HepG2 (cell line): Measurements from ENCODE around the gene PIP5K1C. TPM values are rescaled to one million over a fixed set of nuclear protein-coding genes. Genes with fewer than 3 reads are reported as not detected.

Experiments used
- CENPX ChIP-seq: sonication (generic); formaldehyde crosslinking; IDR thresholded peaks from 2 replicates; pipeline ENCODE4 v1.9.0; 2021; ENCODE audit warnings: mild to moderate bottlenecking, missing genetic modification reagents, moderate library complexity
- GTF2F1 ChIP-seq: fragments of 150-350 bp; IDR thresholded peaks from 2 replicates; pipeline ENCODE4 v1.6.1; 2014; ENCODE audit warnings: low read length
- MATR3 ChIP-seq: sonication (generic); formaldehyde crosslinking; IDR thresholded peaks from 2 replicates; pipeline ENCODE4 v1.4.0; 2020; ENCODE audit warnings: missing genetic modification reagents
- MAZ ChIP-seq, 2 experiments: sonication (generic) in 1 of 2; formaldehyde crosslinking in 1 of 2; IDR thresholded peaks; 2 replicates each; pipeline versions ENCODE4 v1.5.0 to v1.6.1; 2012 to 2020; ENCODE audit warnings: low read depth in 2 of 2, mild to moderate bottlenecking in 2 of 2, borderline replicate concordance in 1 of 2, improper control_type of control experiment in 1 of 2, low read length in 1 of 2, missing genetic modification reagents in 1 of 2, moderate library complexity in 1 of 2
- MNT ChIP-seq: fragments of 450-650 bp; IDR thresholded peaks from 2 replicates; pipeline ENCODE4 v1.6.1; 2016
- MTA3 ChIP-seq: sonication (generic); formaldehyde crosslinking; IDR thresholded peaks from 2 replicates; pipeline ENCODE4 v1.4.0; 2020; ENCODE audit warnings: missing genetic modification reagents
- PATZ1 ChIP-seq: sonication (generic); formaldehyde crosslinking; IDR thresholded peaks from 2 replicates; pipeline ENCODE4 v1.4.0; 2020; ENCODE audit warnings: missing genetic modification reagents
- RARA ChIP-seq: IDR thresholded peaks from 2 replicates; pipeline ENCODE4 v1.6.1; 2016; ENCODE audit warnings: missing genetic modification reagents, missing compliant biosample characterization
- SIX4 ChIP-seq: sonication (generic); formaldehyde crosslinking; IDR thresholded peaks from 2 replicates; pipeline ENCODE4 v1.4.0; 2020; ENCODE audit warnings: missing genetic modification reagents
- SP1 ChIP-seq, 2 experiments: fragments of 450-650 bp in 1 of 2; sonication (generic) in 1 of 2; formaldehyde crosslinking in 1 of 2; IDR thresholded peaks; 2 replicates each; pipeline versions ENCODE4 v1.4.0 to v1.6.1; 2016 to 2020; ENCODE audit warnings: missing genetic modification reagents in 1 of 2
- SRSF4 ChIP-seq: fragments of 200-400 bp; formaldehyde crosslinking; IDR thresholded peaks from one replicate; pipeline ENCODE4 v1.6.1; 2018; ENCODE audit warnings: mild to moderate bottlenecking, low read depth, low read length, moderate library complexity; ENCODE audit not compliant: poor library complexity, severe bottlenecking
- TFAP4 ChIP-seq: sonication (generic); IDR thresholded peaks from 2 replicates; pipeline ENCODE4 v1.6.1; 2016; ENCODE audit warnings: low read depth, borderline replicate concordance
- ZBTB8A ChIP-seq: sonication (generic); formaldehyde crosslinking; IDR thresholded peaks from 2 replicates; pipeline ENCODE4 v1.4.0; 2020; ENCODE audit warnings: mild to moderate bottlenecking, low read depth, missing genetic modification reagents, borderline replicate concordance
- ZFP82 ChIP-seq: sonication (generic); formaldehyde crosslinking; IDR thresholded peaks from 2 replicates; pipeline ENCODE4 v1.5.1; 2020; ENCODE audit warnings: mild to moderate bottlenecking, missing genetic modification reagents, borderline replicate concordance
- ZHX1 ChIP-seq: sonication (generic); formaldehyde crosslinking; IDR thresholded peaks from 2 replicates; pipeline ENCODE4 v1.8.1; 2022; ENCODE audit warnings: low read depth, mild to moderate bottlenecking, missing genetic modification reagents
- ZNF136 ChIP-seq: sonication (generic); formaldehyde crosslinking; IDR thresholded peaks from 2 replicates; pipeline ENCODE4 v1.8.1; 2022; ENCODE audit warnings: low read depth, mild to moderate bottlenecking, moderate library complexity, missing genetic modification reagents
- ZNF224 ChIP-seq: sonication (generic); formaldehyde crosslinking; IDR thresholded peaks from 2 replicates; pipeline ENCODE4 v1.5.0; 2020; ENCODE audit warnings: mild to moderate bottlenecking, missing genetic modification reagents
- ZNF574 ChIP-seq: sonication (generic); formaldehyde crosslinking; IDR thresholded peaks from 2 replicates; pipeline ENCODE4 v1.4.0; 2020; ENCODE audit warnings: missing genetic modification reagents
- ZSCAN21 ChIP-seq: sonication (generic); formaldehyde crosslinking; IDR thresholded peaks from 2 replicates; pipeline ENCODE4 v1.8.0; 2022; ENCODE audit warnings: mild to moderate bottlenecking, missing genetic modification reagents, moderate library complexity, borderline replicate concordance
- polyA plus RNA-seq, 8 experiments: library from polyadenylated mRNA; depleted of rRNA in 3 of 8; stranded (reverse) in 7 of 8; unstranded in 1 of 8; fragments of >200 nt; fragmentation: Illumina TruSeq in 4 of 8; extraction: Trizol in 4 of 8; gene quantifications; 2 replicates each; pipeline versions ENCODE4 v1.2.1 to v1.2.3, GENCODE V29; 2011 to 2016; ENCODE audit warnings: low read depth in 4 of 8, missing spikeins in 1 of 8, mixed read lengths in 1 of 8; ENCODE audit not compliant: insufficient read depth in 1 of 8
- total RNA-seq, 5 experiments: library from RNA; depleted of rRNA; stranded (reverse); fragments of >200 nt; fragmentation: Illumina TruSeq; extraction: Trizol; gene quantifications; 2 replicates each; pipeline ENCODE4 v1.2.3, GENCODE V29; 2016; ENCODE audit warnings: low read depth in 1 of 5

PIP5K1C gene
- total and polyA plus RNA-seq, 2 of the 13 experiments (the other 11 are each of a cell fraction or from before 2014, with no cell fraction given): 3.6 to 4.3 TPM

- TF ChIP-seq ZHX1 (CRISPR knock-in tag) (no peak), SP1 (IDR thresholded peaks at IDR 0.05) (no peak), SP1 (CRISPR knock-in tag; IDR thresholded peaks at IDR 0.05) (no peak), SRSF4 (no peak), SIX4 (CRISPR knock-in tag) (no peak), PATZ1 (CRISPR knock-in tag) (peak; percentile 44; the same call in 1 of the 2 replicates), ZBTB8A (no peak), ZNF574 (CRISPR knock-in tag) (no peak), GTF2F1 (no peak), RARA (CRISPR knock-in tag) (peak; percentile 44; the same call in 1 of the 2 replicates), ZNF136 (CRISPR knock-in tag) (no peak), MNT (no peak), MATR3 (CRISPR knock-in tag) (no peak), ZSCAN21 (CRISPR knock-in tag) (no peak), MTA3 (CRISPR knock-in tag) (no peak), MAZ (IDR thresholded peaks at IDR 0.05; ENCODE audit: borderline replicate concordance, low read depth, low read length) (no peak), MAZ (CRISPR knock-in tag; IDR thresholded peaks at IDR 0.05; ENCODE audit: low read depth) (no peak), TFAP4 (peak; percentile 66; the same call in 1 of the 2 replicates), ZFP82 (CRISPR knock-in tag) (no peak), ZNF224 (CRISPR knock-in tag) (no peak), CENPX (CRISPR knock-in tag) (no peak)
Observed at GRCh38 chr19:3720349-3720917, 20.2 kb upstream of the PIP5K1C start (continued).
